ENCODE measurements around the gene CPA5. TPM values are rescaled to one million over a fixed set of nuclear protein-coding genes. Genes with fewer than 3 reads are reported as not detected.

CPA5 gene
- total and polyA plus RNA-seq, 2 donors (not counting 3 experiments of a cell fraction or from before 2014, with no cell fraction given): not detected

DNA sequence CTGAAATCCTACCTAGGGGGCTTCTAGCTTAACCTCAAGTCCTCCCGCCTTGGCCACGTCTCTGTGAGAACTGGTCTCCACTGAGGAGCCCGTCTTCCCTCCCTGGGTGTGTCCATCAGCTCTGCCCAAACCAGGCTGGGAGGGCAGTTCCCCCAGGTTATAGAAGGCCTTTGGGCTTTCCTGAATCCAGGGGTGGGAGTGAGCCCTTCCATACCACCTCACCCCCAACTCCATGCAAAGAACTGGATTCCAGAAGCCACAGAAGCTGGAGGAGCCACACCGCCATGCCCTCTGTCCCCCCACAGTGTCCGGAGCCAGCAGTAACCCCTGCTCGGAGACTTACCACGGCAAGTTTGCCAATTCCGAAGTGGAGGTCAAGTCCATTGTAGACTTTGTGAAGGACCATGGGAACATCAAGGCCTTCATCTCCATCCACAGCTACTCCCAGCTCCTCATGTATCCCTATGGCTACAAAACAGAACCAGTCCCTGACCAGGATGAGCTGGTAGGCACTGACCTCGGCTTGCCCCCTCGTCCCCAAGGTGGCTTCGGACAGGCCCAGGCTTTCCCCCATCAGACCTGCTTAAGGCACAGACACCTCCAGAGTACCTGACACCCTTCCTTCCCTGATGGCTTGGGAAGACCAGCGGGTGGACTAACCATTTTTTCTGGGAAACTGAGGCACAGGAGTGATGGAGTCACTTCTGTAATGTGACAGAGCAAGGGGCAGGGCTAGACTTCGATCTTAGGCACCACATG, 40.4 kb downstream of the CPA5 start:
- TF ChIP-seq POLR2A (IDR thresholded peaks at IDR 0.05; ENCODE audit: low read depth, low read length) (no peak), FOS (IDR thresholded peaks at IDR 0.05; ENCODE audit: borderline replicate concordance, insufficient read depth, low read length) (no peak), MYC (IDR thresholded peaks at IDR 0.05; ENCODE audit: low read depth, low read length) (no peak), GATA2 (IDR thresholded peaks at IDR 0.05; ENCODE audit: insufficient read depth, insufficient read length, low read depth, low read length) (no peak), JUN (IDR thresholded peaks at IDR 0.05; ENCODE audit: borderline replicate concordance, insufficient read depth, insufficient read length, low read depth) (no peak), POLR2AphosphoS5 (IDR thresholded peaks at IDR 0.05; ENCODE audit: insufficient read depth, low read depth, low read length) (no peak), EZH2 (IDR thresholded peaks at IDR 0.05; ENCODE audit: borderline replicate concordance, low read depth, low read length, severe bottlenecking) (no peak)
- TF ChIP-seq, protein P1, sequence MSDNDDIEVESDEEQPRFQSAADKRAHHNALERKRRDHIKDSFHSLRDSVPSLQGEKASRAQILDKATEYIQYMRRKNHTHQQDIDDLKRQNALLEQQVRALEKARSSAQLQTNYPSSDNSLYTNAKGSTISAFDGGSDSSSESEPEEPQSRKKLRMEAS (IDR thresholded peaks at IDR 0.05; ENCODE audit: insufficient read depth, insufficient read length): no peak
- TF ChIP-seq, protein P2, sequence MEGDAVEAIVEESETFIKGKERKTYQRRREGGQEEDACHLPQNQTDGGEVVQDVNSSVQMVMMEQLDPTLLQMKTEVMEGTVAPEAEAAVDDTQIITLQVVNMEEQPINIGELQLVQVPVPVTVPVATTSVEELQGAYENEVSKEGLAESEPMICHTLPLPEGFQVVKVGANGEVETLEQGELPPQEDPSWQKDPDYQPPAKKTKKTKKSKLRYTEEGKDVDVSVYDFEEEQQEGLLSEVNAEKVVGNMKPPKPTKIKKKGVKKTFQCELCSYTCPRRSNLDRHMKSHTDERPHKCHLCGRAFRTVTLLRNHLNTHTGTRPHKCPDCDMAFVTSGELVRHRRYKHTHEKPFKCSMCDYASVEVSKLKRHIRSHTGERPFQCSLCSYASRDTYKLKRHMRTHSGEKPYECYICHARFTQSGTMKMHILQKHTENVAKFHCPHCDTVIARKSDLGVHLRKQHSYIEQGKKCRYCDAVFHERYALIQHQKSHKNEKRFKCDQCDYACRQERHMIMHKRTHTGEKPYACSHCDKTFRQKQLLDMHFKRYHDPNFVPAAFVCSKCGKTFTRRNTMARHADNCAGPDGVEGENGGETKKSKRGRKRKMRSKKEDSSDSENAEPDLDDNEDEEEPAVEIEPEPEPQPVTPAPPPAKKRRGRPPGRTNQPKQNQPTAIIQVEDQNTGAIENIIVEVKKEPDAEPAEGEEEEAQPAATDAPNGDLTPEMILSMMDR (IDR thresholded peaks at IDR 0.05; ENCODE audit: extremely low read depth in 1 of 2, insufficient read depth in 1 of 2, low read depth in 1 of 2, low read length in 2 of 2): no peak

More for the DNA sequence above, 40.4 kb downstream of the CPA5 start:
- Histone ChIP-seq H2AFZ (ENCODE audit: low read depth, low read length) (no peak overlapping the region), H3K27ac (ENCODE audit: insufficient read depth, low read depth, low read length) (no peak overlapping the region), H3K79me2 (ENCODE audit: control insufficient read depth, insufficient read depth, low read length) (no peaks in the 10 kb centered on the region), H3K9me1 (replicated peaks; ENCODE audit: control insufficient read depth, extremely low read depth, insufficient read depth, low read length) (no peaks in the 10 kb centered on the region), H3K27me3 (ENCODE audit: control insufficient read depth in 2 of 2, insufficient read depth in 2 of 2, low read length in 2 of 2) (no peaks in the 10 kb centered on the region), H3K4me2 (ENCODE audit: insufficient read depth, low read length) (no peak overlapping the region), H3K9ac (replicated peaks; ENCODE audit: extremely low read depth, insufficient read depth, low read length) (no peak overlapping the region), H3K4me3 (replicated peaks in 1 of 3; ENCODE audit: insufficient read depth in 1 of 3, low read depth in 1 of 3, low read length in 3 of 3) (no peak overlapping the region), H3K9me3 (replicated peaks; ENCODE audit: control insufficient read depth, insufficient read depth, low read length) (no peaks in the 10 kb centered on the region), H3K36me3 (ENCODE audit: control insufficient read depth in 2 of 2, extremely low read depth in 1 of 2, insufficient read depth in 2 of 2, low read length in 2 of 2) (no peaks in the 10 kb centered on the region), H3K4me1 (ENCODE audit: control insufficient read depth, extremely low read depth, insufficient read depth, low read length) (no peaks in the 10 kb centered on the region), H4K20me1 (replicated peaks; ENCODE audit: control insufficient read depth, extremely low read depth, insufficient read depth, low read length) (no peaks in the 10 kb centered on the region)
- FAIRE-seq (no peak), DNase-seq (ENCODE audit: low read depth, low spot score) (no peak)
- no TSS peak for BruUV-seq (replicated peaks)
- dilution Hi-C loops (cut with MboI; ENCODE audit: extremely low pct_ligation_motif_present, low sequenced_read_pairs) (no loop called here), intact Hi-C loops (cut with micrococcal nuclease) (no loop called here)
- CTCF ChIA-PET: interaction anchor here (0.6 kb wide), 1 partner anchor 32 kb away, joined by 3 read pairs; no protein-coding TSS in a partner anchor
- POLR2A ChIA-PET: no interaction called here
